Putamen (tissue), 1 donor: ENCODE results near the gene EMILIN1.
"Not testable (repeated sequence)": the region's sequence is repeated elsewhere in the genome, so short reads cannot be mapped to it uniquely, and the experiment has no call there.

Experiments used
- DNase-seq: peaks from one replicate; pipeline ENCODE4 v3.0.0-alpha.2; 2016; ENCODE audit warnings: low spot score

EMILIN1 gene

GRCh38 chr2:27094353-27094984, 16.1 kb downstream of the EMILIN1 start:
- DNase-seq, result no peak

- no peak for DNase-seq
Measured at GRCh38 chr2:27095427-27095744, 17.0 kb downstream of the EMILIN1 start.

- DNase-seq, result peak; percentile 75
Measured at GRCh38 chr2:27095745-27096651, 17.6 kb downstream of the EMILIN1 start.

- DNase-seq, result no peak
Measured at GRCh38 chr2:27096748-27097297, 18.4 kb downstream of the EMILIN1 start.

GRCh38 chr2:27097341-27097740, 18.9 kb downstream of the EMILIN1 start:
- no peak for DNase-seq

- DNase-seq, result no peak
Measured at GRCh38 chr2:27099334-27099955, 21.0 kb downstream of the EMILIN1 start.

GRCh38 chr2:27100036-27100435, 21.6 kb downstream of the EMILIN1 start:
- no peak for DNase-seq

GRCh38 chr2:27102329-27102728, 23.9 kb downstream of the EMILIN1 start:
- no peak for DNase-seq

- no peak for DNase-seq
Measured at GRCh38 chr2:27105981-27106380, 27.6 kb downstream of the EMILIN1 start.

- DNase-seq, result no peak
Measured at GRCh38 chr2:27108221-27108620, 29.8 kb downstream of the EMILIN1 start.

GRCh38 chr2:27109083-27109482, 30.7 kb downstream of the EMILIN1 start:
- DNase-seq, result no peak

- not testable (repeated sequence) for DNase-seq
Measured at GRCh38 chr2:27110603-27111352, 32.4 kb downstream of the EMILIN1 start.

- not testable (repeated sequence) for DNase-seq
Measured at GRCh38 chr2:27111392-27112078, 33.1 kb downstream of the EMILIN1 start.

- no peak for DNase-seq
Measured at GRCh38 chr2:27115519-27115918, 37.1 kb downstream of the EMILIN1 start.

GRCh38 chr2:27117995-27118524, 39.6 kb downstream of the EMILIN1 start:
- no peak for DNase-seq

GRCh38 chr2:27118525-27119329, 40.3 kb downstream of the EMILIN1 start, which contains the start of gene CGREF1:
Gene CGREF1 (minus strand): TSS chr2:27119128. CDS start chr2:27104366, 14,762 bp downstream.
- no peak for DNase-seq

GRCh38 chr2:27119330-27119670, 40.9 kb downstream of the EMILIN1 start:
- not testable (repeated sequence) for DNase-seq

GRCh38 chr2:27121906-27122305, 43.5 kb downstream of the EMILIN1 start:
- DNase-seq, result no peak

- DNase-seq, result no peak
Measured at GRCh38 chr2:27122791-27123190, 44.4 kb downstream of the EMILIN1 start.
